ENCODE results near the gene RIPOR2.
"Not testable (repeated sequence)": the region's sequence is repeated elsewhere in the genome, so short reads cannot be mapped to it uniquely, and the experiment has no call there.

RIPOR2 gene

DNA sequence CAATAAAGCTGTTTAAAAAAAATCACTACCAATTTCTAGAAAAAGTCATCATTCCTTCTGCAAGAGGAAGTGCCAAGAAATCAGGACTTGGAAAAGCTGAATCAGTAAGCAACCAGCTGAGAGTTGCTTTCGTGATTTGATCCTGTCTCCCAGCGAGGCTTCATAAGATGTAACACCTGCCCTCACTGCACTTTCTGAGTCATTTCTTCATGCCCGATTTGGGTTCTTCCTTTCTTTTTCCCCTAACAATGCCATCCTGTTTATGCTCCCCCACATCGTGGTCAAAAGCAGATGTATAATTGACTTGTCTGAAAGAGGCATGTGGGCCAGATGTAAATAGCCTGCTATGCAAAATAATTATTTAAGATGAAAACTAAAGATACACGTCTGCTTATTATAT is 52.1 kb downstream of the RIPOR2 start:
- CTCF ChIA-PET, result no interaction called here
- H3K27ac ChIP-seq, result no peak overlapping the region
- POLR2A ChIA-PET (ENCODE audit: low non-redundant PET), result no interaction called here
- no peak for DNase-seq (ENCODE audit: low spot score)
- TF ChIP-seq, protein P1, sequence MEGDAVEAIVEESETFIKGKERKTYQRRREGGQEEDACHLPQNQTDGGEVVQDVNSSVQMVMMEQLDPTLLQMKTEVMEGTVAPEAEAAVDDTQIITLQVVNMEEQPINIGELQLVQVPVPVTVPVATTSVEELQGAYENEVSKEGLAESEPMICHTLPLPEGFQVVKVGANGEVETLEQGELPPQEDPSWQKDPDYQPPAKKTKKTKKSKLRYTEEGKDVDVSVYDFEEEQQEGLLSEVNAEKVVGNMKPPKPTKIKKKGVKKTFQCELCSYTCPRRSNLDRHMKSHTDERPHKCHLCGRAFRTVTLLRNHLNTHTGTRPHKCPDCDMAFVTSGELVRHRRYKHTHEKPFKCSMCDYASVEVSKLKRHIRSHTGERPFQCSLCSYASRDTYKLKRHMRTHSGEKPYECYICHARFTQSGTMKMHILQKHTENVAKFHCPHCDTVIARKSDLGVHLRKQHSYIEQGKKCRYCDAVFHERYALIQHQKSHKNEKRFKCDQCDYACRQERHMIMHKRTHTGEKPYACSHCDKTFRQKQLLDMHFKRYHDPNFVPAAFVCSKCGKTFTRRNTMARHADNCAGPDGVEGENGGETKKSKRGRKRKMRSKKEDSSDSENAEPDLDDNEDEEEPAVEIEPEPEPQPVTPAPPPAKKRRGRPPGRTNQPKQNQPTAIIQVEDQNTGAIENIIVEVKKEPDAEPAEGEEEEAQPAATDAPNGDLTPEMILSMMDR (conservative IDR thresholded peaks at IDR 0.05; ENCODE audit: low read depth), result no peak

DNA sequence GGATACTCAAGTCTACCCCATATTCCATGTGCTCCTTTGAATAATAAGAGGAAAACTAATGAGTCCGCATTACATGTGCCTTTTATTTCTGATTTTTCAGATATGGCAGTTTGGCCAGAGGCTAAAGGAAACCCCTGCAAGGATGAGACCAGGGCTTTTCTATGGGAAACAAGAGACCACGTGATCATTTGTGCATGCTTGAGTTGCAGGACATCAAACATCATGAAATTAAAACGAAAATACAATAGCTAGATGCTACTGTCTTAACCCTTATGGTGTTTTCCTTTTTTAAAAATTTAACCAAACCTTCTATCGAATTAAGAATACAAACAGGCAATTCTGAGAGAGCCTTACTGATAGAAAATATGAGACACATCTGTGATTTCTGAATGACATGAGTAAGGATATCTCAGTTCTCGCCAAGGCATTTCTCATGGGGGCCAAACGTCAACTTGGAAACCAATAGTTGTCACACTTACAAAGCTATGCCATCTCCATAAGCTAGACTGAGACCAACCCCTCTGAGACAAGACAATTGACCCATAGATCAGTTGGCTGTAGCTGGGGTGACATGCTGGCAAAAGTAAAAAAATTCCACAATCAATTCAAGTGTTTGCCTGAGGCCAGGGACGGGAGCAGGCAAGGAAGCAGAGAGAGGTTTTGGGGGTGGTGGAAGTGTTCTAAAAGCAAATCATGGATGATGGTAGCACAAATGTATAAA is 52.8 kb downstream of the RIPOR2 start:
- no peak for DNase-seq (ENCODE audit: low spot score)
- ChIA-PET CTCF (interaction anchor here (0.7 kb wide), 1 partner anchor 127 kb away, joined by 3 read pairs; no protein-coding TSS in a partner anchor), POLR2A (ENCODE audit: low non-redundant PET) (no interaction called here)

DNA sequence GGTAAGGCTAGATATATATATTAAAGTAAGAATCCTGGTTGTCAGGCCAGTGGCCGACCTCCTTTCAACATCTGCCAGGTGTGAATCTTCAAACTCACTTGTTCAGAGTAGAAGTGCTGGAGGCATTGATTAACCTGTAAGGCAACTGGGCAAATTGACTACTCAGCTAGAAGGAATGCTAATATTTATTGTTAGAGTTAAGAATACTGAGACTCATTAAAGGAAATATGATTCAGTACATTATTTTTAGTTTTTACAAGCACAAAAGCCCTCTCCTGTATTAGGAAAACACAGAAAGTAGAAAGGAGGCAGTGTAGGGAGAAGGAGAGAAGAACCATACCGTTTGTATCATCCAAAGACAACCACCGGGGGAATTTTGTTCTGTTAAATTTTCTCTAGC is 53.5 kb downstream of the RIPOR2 start:
- ChIA-PET CTCF (interaction anchor here (0.7 kb wide), 1 partner anchor 127 kb away, joined by 3 read pairs; no protein-coding TSS in a partner anchor), POLR2A (ENCODE audit: low non-redundant PET) (no interaction called here)
- no peak for DNase-seq (ENCODE audit: low spot score)
- H3K27ac ChIP-seq, result no peak overlapping the region
- TF ChIP-seq, protein P1 (conservative IDR thresholded peaks at IDR 0.05; ENCODE audit: low read depth), result no peak

More for the DNA sequence above, 52.8 kb downstream of the RIPOR2 start:
- TF ChIP-seq, protein P1 (conservative IDR thresholded peaks at IDR 0.05; ENCODE audit: low read depth), result no peak
- no peak overlapping the region for H3K27ac ChIP-seq

DNA sequence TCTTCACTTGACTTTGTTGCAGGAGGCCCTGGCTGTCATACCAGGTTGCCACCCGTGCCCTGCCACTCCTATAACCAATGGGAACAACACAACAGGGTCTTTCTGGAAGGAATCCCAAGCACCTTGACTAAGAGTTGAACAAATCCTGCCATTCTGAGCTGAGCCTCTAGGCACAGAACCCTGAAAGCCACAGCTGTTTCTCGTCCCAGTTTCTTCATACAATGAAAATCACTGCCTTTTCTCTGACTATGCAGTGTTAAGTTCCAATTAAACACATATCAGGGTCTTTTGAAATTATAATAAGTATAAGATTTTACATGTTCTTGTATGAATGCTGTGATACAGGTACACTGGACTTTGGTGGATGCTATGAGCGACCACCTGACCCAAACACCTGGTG is 54.4 kb downstream of the RIPOR2 start:
- no peak for DNase-seq (ENCODE audit: low spot score)
- ChIA-PET CTCF (interaction anchor here (0.5 kb wide), 1 partner anchor 27 kb away, joined by 3 read pairs; no protein-coding TSS in a partner anchor), POLR2A (ENCODE audit: low non-redundant PET) (no interaction called here)
- TF ChIP-seq, protein P1 (conservative IDR thresholded peaks at IDR 0.05; ENCODE audit: low read depth), result no peak
- no peak overlapping the region for H3K27ac ChIP-seq

DNA sequence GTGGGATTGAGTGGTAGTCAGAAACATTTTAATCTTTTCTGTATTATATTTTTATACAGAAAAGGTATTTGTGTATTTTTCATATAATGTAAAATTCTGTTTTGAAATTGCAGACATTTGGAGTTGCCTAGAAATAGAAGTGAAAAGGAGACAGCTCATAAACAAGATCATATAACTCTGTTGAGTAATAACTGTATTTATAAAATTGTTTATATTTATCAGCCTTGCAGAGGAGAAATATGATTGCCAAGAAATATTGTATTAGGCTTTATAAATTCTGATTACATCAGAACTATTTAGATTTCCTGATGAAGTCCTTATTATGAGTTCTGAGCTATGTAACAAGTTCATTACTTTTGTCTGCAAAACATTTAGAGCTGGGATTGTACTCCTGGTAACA is 55.3 kb downstream of the RIPOR2 start:
- CTCF ChIA-PET, result interaction anchor here (0.7 kb wide), 1 partner anchor 756 kb away, joined by 3 read pairs; no protein-coding TSS in a partner anchor
- no peak overlapping the region for H3K27ac ChIP-seq
- TF ChIP-seq, protein P1 (conservative IDR thresholded peaks at IDR 0.05; ENCODE audit: low read depth), result no peak
- no peak for DNase-seq (ENCODE audit: low spot score)
- POLR2A ChIA-PET (ENCODE audit: low non-redundant PET), result no interaction called here

DNA sequence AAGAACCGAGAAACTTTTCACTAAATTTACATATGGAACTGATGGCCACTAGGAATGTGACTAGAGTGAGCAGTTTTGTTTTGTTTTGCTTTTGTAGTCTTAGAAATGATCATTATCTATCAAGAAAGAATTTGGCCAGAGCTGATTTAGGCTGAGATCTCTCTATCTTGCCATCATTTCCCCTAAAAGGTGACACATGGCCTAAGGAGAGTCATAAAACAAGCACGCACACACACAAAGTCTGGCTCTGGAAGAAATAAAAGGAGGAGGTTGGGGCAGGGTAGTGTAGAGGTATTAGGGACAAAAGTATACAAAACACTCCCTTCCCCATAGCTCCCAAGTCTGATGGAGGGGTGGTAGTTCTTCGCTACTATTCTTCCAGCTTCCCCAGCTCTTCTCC is 56.4 kb downstream of the RIPOR2 start:
- H3K27ac ChIP-seq, result no peak overlapping the region
- ChIA-PET POLR2A (ENCODE audit: low non-redundant PET) (no interaction called here), CTCF (no interaction called here)
- DNase-seq (ENCODE audit: low spot score), result no peak
- TF ChIP-seq, protein P1 (conservative IDR thresholded peaks at IDR 0.05; ENCODE audit: low read depth), result no peak

DNA sequence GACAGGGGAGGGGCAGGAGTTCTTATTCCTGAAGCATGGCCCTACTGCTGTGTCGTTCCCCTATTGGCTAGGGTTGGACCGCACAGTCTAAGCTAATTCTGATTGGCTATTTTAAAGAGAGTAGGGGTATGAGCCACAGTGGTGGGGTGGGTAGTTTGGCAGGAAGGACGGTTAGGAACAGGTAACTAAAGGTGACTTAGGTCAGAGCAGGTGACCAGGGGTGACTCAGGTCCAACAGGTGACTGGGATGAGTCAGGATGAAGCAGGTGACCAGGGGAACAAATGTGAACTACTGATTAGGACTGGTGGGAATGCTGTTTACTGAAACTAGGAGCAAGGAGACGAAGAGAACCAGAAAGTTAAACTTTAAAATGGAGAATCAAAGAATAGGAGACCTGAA is 58.0 kb downstream of the RIPOR2 start:
- DNase-seq (ENCODE audit: low spot score); H3K27ac ChIP-seq; POLR2A ChIA-PET (ENCODE audit: low non-redundant PET): not testable (repeated sequence)
- CTCF ChIA-PET, result interaction anchor here (1.2 kb wide), 1 partner anchor 11 kb away, joined by 4 read pairs; no protein-coding TSS in a partner anchor
